GM18498 (cell line): ENCODE results near the gene NBPF4.
"Not testable (repeated sequence)": the region's sequence is repeated elsewhere in the genome, so short reads cannot be mapped to it uniquely, and the experiment has no call there.

Experiments used
- ATAC-seq: cut with Tn5 transposase; IDR thresholded peaks from one replicate; pipeline ENCODE4 v1.9.1; 2021; ENCODE audit warnings: mild to moderate bottlenecking, moderate library complexity; ENCODE audit not compliant: unreplicated experiment

NBPF4 gene

DNA sequence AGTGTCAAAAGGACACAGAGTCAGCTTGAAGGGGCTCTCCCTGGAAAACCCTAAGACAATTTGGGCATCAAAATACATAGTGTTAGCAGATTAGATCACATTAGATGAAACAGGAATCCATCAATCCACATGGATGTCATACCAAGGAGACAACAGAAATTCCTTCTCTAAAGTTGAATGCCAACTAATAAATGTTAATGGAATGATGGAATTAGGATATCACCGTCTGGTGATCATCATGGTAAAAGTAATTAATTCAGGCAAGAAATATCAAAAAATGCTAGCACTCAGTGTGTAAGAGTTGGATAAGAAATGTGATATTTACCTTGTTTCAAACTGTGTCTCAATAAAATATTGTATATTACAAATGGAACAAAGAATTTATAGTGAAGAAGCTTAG, 32.9 kb downstream of the NBPF4 start:
- ATAC-seq: no peak

DNA sequence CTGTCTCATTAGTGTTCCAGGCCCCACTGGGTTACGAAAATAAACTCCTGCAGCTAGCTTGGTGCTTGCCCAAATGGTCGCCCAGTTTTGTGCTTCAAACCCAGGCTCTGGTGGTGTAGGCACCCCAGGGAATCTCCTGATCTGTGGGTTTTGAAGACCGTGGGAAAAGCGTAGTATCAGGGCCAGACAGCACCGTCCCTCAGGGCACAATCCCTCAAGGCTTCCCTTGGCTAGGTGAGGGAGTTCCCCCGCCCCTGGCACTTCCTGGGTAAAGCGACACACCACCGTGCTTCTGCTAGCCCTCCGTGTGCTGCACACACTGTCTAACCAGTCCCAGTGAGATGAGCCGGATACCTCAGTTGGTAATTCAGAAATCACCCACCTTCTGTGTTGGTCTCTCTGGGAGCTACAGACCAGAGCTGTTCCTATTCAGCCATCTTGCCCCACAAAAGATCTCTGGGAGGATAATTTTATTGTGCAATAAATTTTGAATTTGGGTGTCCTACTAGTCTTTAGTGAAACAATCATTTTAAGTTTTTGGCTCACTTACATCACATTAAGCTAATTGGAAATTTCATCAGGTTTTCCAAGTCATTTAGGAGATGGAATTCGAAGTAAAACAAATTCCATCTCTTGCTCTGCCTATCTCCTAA, 34.3 kb downstream of the NBPF4 start:
- no peak for ATAC-seq

- no peak for ATAC-seq
These were observed 35.0 kb downstream of the NBPF4 start for GRCh38 chr1:108208724-108209446.

- ATAC-seq: not testable (repeated sequence)
These were observed 40.3 kb downstream of the NBPF4 start for GRCh38 chr1:108203582-108203981.

DNA sequence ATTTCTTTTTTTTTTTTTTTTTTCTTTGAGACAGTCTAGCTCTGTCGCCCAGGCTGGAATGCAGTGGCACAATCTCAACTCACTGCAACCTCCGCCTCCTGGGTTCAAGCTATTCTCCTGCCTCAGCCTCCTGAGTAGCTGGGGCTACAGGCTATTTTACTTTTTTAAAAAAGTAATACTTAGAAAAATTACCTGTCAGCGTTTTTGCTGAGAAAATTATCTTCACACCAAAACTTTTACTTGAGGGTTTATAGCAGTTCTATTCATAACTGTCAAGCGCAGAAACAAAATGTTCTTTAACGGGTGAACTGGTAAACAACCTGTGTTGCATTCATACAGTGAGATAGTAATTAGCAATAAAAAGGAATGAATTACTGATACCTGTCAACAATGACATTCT, 42.2 kb downstream of the NBPF4 start:
- ATAC-seq: no peak

DNA sequence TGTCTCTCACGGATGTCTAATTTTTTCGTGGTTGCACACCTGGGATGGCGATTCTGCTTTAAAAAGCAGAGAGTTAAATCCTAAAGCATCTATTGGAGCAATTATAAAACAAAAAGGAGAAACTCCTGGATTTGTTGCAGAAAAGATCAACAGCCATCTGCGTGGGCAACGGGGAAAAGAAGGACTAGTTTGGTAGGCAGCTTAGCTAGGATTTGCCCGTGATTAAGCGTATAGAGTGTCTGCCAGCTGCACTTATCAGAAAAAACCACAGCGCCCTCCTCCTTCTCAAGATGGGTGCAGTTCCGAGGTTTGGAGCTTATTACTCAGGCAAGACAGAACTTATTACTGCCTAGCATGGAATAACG, 43.2 kb downstream of the NBPF4 start:
- peak; percentile 42 for ATAC-seq

GRCh38 chr1:108199781-108200686, 43.8 kb downstream of the NBPF4 start, which contains the start of gene SLC25A24:
Gene SLC25A24 (minus strand): TSS chr1:108200343. CDS start chr1:108200138, 205 bp downstream.
- peak; percentile 91 for ATAC-seq

- no peak for ATAC-seq
These were observed 44.6 kb downstream of the NBPF4 start for GRCh38 chr1:108199201-108199691.

GRCh38 chr1:108194051-108194450, 49.8 kb downstream of the NBPF4 start:
- no peak for ATAC-seq

- ATAC-seq: no peak
These were observed 50.5 kb downstream of the NBPF4 start for GRCh38 chr1:108193333-108193732.

GRCh38 chr1:108192581-108192980, 51.3 kb downstream of the NBPF4 start:
- no peak for ATAC-seq

DNA sequence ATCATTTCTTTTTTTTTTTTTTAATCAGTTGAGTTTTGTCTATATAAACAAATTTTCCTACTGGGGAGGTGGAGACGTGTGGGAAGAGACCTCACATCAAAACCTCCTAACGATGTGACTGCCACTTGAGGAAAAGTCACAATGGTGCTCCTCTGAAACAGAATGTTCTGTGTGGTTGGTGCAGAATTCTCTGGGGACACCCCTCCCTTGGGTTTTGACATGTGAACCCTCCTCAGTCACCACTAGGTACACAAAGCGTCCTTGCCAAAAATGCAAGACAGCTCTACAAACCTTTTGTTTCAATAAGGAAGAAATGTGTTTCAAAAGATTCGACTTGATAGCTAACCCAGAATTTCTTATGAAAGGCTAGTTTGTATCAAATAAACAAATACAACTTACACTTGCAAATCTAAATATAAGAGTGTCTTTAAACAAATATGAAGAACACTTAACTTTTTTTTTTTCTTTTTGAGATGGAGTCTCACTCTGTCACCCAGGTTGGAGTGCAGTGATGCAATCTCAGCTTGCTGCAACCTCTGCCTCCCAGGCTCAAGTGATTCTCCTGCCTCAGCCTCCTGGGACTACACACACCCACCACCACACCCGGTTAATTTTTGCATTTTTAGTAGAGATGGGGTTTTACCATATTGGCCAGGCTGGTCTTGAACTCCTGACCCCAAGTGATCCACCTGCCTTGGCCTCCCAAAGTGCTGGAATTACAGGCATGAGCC, 53.0 kb downstream of the NBPF4 start:
- ATAC-seq: no peak

DNA sequence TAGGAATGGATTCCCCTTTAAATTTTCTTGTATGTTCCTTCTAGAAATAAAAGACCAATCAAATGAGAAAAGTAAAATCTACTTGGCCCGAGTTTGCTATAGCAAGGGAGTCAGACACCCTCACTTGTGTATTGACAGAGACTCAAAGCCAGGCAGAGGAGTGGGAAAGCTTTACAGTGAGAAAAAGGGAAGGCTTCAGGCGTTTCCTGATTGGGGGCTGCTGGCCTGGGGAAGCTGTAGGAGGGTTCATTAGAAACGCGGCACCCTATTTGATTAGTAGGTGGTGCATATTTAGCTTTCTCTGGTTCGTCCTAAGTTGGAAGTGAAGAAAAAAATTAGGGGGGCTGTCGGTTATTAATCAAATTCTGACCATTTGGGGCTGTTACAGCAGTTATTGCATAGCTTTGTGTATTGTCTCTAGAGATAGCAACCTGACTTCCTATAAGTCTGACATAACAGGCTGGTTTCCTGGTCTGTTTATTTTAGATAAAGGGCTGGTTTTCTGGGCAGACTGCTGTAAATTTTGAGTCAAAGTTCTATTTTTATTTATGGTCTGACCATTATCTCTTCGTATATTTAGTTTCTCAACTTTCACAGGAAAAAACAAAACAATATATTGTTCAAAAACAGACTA, 53.8 kb downstream of the NBPF4 start:
- ATAC-seq: no peak

- ATAC-seq: no peak
These were observed 55.1 kb downstream of the NBPF4 start for GRCh38 chr1:108188801-108189200.

GRCh38 chr1:108182959-108183700, 60.7 kb downstream of the NBPF4 start:
- ATAC-seq: no peak

DNA sequence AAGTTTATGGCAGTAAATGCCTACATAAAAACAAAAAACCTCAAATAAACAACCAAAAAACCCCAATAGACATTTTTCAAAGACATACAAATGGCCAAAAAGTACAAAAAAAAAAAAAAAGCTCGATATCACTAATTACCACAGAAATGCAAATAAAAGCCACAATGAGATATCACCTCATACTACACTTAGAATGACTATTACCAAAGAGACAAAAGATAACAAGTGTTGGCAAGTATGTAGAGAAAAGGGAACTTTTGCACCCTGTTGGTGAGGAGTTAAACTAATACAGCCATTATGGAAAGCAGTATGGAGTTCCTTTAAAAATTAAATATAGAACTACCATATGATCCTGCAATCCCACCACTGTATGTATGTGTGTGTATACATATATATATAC, 64.9 kb downstream of the NBPF4 start:
- no peak for ATAC-seq
